Measurements from ENCODE around the gene AP1M1.
"Not testable (repeated sequence)": the region's sequence is repeated elsewhere in the genome, so short reads cannot be mapped to it uniquely, and the experiment has no call there.

AP1M1 gene

GRCh38 chr19:16170134-16170533 lies 27.6 kb upstream of the AP1M1 start:
- no peaks in the 10 kb centered on the region for H3K36me3 ChIP-seq
- no peak overlapping the region for H3K4me3 ChIP-seq (ENCODE audit: low read depth in 1 of 2, low read length in 1 of 2)
- no peaks in the 10 kb centered on the region for H3K9me3 ChIP-seq
- TF ChIP-seq CTCF (IDR thresholded peaks at IDR 0.05): no peak
- peaks cover 15 to 21% of the 10 kb centered on the region in 2 experiments for H3K4me1 ChIP-seq (ENCODE audit: control insufficient read depth in 1 of 2, insufficient read depth in 1 of 2, low read depth in 1 of 2, low read length in 1 of 2)
- H3K27ac ChIP-seq: peak overlapping the region; percentile 2
- no peaks in the 10 kb centered on the region for H3K27me3 ChIP-seq

GRCh38 chr19:16175954-16176353 lies 21.8 kb upstream of the AP1M1 start:
- Histone ChIP-seq H3K4me3 (ENCODE audit: low read depth in 1 of 2, low read length in 1 of 2) (no peak overlapping the region), H3K36me3 (no peaks in the 10 kb centered on the region), H3K27me3 (no peaks in the 10 kb centered on the region), H3K4me1 (ENCODE audit: control insufficient read depth in 1 of 2, insufficient read depth in 1 of 2, low read depth in 1 of 2, low read length in 1 of 2) (peaks cover 0 to 4% of the 10 kb centered on the region in 2 experiments), H3K9me3 (no peaks in the 10 kb centered on the region), H3K27ac (no peak overlapping the region)
- TF ChIP-seq CTCF (IDR thresholded peaks at IDR 0.05): no peak

- not testable (repeated sequence) for H3K9me3 ChIP-seq; H3K27me3 ChIP-seq; H3K4me1 ChIP-seq (ENCODE audit: control insufficient read depth in 1 of 2, insufficient read depth in 1 of 2, low read depth in 1 of 2, low read length in 1 of 2); H3K27ac ChIP-seq; H3K36me3 ChIP-seq; H3K4me3 ChIP-seq (ENCODE audit: low read depth in 1 of 2, low read length in 1 of 2)
These were observed 18.8 kb upstream of the AP1M1 start for GRCh38 chr19:16178866-16179265.

- no peaks in the 10 kb centered on the region for H3K36me3 ChIP-seq
- peaks cover 14% of the 10 kb centered on the region in 2 experiments for H3K4me1 ChIP-seq (ENCODE audit: control insufficient read depth in 1 of 2, insufficient read depth in 1 of 2, low read depth in 1 of 2, low read length in 1 of 2)
- H3K9me3 ChIP-seq: no peaks in the 10 kb centered on the region
- TF ChIP-seq CTCF (IDR thresholded peaks at IDR 0.05): no peak
- no peak overlapping the region for H3K27ac ChIP-seq
- H3K4me3 ChIP-seq (ENCODE audit: low read depth in 1 of 2, low read length in 1 of 2): no peak overlapping the region
- no peaks in the 10 kb centered on the region for H3K27me3 ChIP-seq
These were observed 17.1 kb upstream of the AP1M1 start for GRCh38 chr19:16180611-16181010.

GRCh38 chr19:16184665-16185122 lies 13.0 kb upstream of the AP1M1 start:
- Histone ChIP-seq H3K27me3 (no peaks in the 10 kb centered on the region), H3K27ac (peak overlapping the region; percentile 81), H3K4me3 (ENCODE audit: low read depth in 1 of 2, low read length in 1 of 2) (peak overlapping the region; percentile 99), H3K4me1 (ENCODE audit: control insufficient read depth in 1 of 2, insufficient read depth in 1 of 2, low read depth in 1 of 2, low read length in 1 of 2) (peaks cover 27 to 28% of the 10 kb centered on the region in 2 experiments), H3K36me3 (peaks cover 31% of the 10 kb centered on the region), H3K9me3 (no peaks in the 10 kb centered on the region)
- no peak for TF ChIP-seq CTCF (IDR thresholded peaks at IDR 0.05)

- Histone ChIP-seq H3K4me1 (ENCODE audit: control insufficient read depth in 1 of 2, insufficient read depth in 1 of 2, low read depth in 1 of 2, low read length in 1 of 2) (peaks cover 27 to 28% of the 10 kb centered on the region in 2 experiments), H3K4me3 (ENCODE audit: low read depth in 1 of 2, low read length in 1 of 2) (peak within 1 kb of the TSS; percentile 99), H3K27me3 (no peaks in the 10 kb centered on the region), H3K9me3 (no peaks in the 10 kb centered on the region), H3K27ac (peak within 1 kb of the TSS; percentile 81), H3K36me3 (peaks cover 36% of the 10 kb centered on the region)
- TF ChIP-seq CTCF (IDR thresholded peaks at IDR 0.05): peak; percentile 75
These were observed 12.5 kb upstream of the AP1M1 start, which contains the start of gene FAM32A for GRCh38 chr19:16185123-16185767. Gene FAM32A, plus strand, starts transcription at chr19:16185410. Its CDS starts 33 bp downstream, at chr19:16185443.

Data from neutrophil (primary cell).